GM12873 (cell line): ENCODE measurements around the gene GINS2.

ENCODE experiments used
- TF ChIP-seq, protein P1 (sequence below): IDR thresholded peaks from 2 replicates; pipeline ENCODE4 v1.5.1; 2012; ENCODE audit warnings: low read depth, mild to moderate bottlenecking, moderate library complexity, low read length, control low read depth; ENCODE audit not compliant: insufficient read depth; ENCODE audit errors: missing control alignments

The GINS2 gene

DNA sequence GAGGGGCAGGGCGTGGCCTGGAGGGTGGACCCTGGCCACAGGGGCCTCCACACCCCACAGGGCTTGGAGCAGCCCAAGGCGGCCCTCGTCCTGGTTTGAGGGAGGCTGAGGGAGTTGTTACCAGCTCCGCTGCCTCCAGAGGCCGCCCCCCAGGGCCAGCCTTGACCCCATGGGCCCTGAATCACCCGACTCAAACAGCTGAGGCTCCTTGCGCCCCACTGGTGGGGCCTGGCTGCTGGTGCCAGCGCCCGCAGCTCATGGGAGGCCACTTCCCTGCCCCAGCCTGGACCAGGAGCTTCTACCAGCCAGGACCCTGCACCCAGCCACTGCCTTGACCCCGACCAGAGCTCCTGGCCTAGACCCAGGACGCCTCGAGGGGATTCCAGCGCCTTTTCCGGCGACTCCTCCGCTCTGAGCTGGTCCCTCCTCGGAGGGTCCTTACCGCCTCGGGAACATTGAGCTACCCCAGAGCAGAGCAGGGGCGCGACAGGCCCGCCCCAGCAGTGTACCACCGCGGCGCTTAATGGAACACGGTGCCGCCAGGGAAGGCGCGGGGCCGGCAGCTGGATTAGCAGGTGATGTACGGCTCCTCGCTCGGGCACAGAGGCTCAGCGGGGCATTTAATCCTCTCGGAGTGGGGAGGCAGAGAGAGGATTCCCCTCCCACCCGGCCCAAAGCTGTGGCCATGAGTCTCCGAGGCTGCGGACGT, 38.5 kb downstream of the GINS2 start:
- TF ChIP-seq, protein P1, sequence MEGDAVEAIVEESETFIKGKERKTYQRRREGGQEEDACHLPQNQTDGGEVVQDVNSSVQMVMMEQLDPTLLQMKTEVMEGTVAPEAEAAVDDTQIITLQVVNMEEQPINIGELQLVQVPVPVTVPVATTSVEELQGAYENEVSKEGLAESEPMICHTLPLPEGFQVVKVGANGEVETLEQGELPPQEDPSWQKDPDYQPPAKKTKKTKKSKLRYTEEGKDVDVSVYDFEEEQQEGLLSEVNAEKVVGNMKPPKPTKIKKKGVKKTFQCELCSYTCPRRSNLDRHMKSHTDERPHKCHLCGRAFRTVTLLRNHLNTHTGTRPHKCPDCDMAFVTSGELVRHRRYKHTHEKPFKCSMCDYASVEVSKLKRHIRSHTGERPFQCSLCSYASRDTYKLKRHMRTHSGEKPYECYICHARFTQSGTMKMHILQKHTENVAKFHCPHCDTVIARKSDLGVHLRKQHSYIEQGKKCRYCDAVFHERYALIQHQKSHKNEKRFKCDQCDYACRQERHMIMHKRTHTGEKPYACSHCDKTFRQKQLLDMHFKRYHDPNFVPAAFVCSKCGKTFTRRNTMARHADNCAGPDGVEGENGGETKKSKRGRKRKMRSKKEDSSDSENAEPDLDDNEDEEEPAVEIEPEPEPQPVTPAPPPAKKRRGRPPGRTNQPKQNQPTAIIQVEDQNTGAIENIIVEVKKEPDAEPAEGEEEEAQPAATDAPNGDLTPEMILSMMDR = no peak

DNA sequence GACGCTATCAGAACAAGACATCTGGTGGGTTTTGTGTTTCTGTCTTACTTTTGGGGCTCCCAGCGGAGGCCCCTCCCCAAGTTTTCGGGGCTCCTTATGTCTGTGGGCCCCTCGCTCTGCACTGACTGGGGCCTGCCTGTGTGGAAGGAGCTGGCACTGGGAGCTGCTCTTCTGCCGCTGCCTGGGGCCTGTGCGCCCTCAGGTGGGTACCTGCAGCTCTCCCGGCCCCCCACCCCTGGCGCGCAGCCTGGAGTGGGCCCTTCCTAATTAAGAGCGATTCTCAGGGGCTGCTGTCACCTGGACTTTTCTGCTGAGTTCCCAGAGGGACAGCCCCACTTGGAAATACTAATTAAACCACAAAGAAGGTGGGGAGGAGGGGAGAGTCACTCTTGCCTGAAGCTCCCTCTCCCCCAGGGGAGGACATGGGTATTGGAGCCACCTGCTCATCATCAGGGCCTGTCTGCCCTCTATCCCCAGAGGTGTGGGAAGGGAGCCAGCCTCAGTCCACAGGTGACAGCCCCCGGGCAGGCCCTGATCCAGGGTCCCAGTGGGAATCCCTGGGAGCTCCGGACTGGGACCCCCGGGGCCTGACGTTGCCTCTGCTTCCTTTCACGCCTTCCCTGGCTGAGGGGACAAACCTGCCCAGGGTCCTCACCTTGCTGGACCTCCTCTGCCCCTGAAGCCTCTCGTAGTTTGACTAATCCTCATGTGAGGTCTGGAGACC, 39.2 kb downstream of the GINS2 start:
- TF ChIP-seq, protein P1 = no peak

DNA sequence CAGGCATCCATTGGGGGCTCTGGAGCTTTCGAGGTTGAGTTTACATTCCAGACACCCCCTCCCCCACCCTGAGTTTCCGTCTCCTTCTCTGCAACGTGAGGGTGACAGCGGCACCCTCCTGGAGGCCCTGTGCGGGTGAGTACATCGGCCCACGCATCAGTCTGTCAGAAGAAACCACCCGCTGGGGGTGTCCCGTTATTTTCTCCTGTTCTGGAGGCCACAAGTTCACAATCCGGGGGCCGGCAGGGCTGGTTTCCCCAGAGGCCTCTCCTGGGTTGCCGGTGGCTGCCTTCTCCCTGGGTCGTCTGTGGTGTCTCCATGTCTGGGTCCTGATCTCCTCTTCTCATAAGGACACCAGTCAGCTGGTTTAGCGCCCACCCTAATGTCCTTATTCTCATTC, 39.9 kb downstream of the GINS2 start:
- TF ChIP-seq, protein P1 = no peak

DNA sequence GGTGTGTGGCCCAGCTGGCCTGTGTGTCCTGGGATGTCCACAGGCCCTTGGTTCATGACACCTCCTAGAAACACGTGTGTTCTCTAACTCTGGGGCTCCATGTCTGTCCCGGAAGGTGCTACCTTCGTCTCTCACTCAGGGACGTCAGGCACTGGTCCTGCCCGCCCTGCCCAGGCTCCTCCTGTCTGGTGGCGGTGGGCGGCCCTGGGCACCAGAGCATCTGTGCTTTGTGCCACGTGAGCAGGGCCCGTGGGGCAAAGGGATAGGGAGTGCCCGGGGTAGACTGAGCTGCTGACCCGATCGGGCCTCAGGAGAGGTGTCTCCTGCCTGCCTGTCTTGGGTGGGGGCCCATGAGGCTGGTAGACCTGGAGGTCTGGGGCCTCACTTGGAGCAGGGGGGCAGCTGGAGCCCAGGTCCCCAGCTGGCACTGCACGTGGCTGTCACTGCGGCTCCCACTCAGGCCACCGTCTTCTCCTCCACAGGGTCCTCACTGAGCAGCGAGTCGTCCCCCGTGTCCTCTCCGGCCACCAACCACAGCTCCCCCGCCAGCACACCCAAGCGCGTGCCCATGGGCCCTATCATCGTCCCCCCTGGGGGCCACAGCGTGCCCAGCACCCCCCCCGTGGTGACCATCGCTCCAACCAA, 40.6 kb downstream of the GINS2 start:
- TF ChIP-seq, protein P1 = no peak

DNA sequence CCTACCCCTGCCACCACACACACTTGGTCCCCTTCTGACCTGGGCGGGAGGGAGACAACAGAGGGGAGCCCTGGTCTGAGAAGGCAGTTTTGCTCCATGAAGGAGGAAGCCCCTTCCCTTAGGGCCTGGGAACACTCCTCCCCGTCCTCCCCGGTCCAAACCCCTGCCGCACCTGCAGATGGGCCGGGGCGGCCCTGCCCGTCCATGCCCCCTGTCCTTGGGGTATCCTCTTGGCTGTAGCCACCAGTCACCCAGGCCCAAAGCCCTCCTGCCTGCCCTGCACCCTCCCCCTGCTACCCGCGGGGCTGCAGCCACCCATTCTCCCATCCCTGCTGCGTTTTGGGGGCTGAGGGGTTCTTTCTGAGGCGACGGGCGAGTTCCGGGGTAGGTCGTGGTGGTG, 41.8 kb downstream of the GINS2 start:
- TF ChIP-seq, protein P1 = no peak

DNA sequence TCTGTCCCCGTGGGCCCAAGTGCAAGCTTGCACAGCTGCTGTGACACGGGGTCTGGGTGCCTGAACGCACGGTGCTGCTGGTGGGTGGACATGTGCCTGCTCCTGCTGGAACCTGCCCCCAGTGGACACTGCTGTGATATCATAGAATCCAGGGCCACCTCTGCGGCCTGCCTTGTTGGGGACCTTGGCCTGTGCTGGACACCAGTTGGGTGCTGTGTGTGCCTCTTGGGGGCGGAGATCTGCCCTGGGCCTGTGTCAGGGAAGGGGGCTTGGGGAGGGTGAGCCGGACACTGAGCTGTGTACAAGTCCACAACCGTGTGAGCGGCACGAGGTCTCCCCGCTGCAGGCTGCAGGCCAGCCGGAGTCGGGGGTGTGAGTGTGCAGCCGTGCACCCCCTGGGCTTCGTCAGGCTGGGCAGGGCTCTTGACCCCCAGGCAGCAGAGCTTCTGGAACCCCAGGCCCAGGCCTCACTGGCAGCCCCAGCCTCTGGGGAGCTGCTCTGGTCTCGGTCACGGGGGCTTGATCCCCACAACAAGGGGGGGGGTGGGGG, 42.3 kb downstream of the GINS2 start:
- TF ChIP-seq, protein P1 = no peak

DNA sequence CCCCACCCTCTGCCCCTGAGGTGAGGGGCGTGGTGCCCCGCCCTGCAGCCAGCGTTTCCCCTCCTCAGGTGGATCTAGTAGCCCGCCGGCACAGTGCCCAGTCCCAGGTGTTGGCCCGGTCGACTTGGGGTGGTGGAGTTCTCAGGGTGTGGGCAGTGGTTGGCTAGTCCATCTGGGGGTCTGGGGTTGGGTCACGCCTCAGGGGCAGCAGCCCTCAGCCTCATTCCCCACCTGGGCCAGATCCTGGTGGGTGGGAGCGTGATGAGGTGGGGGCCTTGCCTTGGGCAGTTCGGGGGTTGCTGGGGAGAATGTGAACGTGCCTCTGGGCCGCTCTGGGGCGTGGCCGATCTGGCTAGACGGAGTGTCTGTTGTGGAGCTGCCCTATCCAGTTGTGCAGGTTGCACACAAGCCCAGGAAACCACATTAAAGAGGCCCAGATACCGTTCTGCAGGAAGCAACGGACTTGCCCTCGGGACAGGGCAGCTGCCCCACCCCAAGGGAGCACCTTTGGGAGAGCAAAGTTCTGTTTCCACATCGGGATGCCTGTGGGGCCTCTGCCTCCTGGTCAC, 43.6 kb downstream of the GINS2 start:
- TF ChIP-seq, protein P1 = no peak
